ENCODE results near the gene SNRPD3. TPM values are rescaled to one million over a fixed set of nuclear protein-coding genes. Genes with fewer than 3 reads are reported as not detected.
A peak's percentile ranks its signal among the peaks of the same experiment; 100 is the strongest.

The SNRPD3 gene
- total and polyA plus RNA-seq, 9 of the 15 experiments (the other 6 are each of a cell fraction or from before 2014, with no cell fraction given): 131 to 366 (median 274) TPM

DNA sequence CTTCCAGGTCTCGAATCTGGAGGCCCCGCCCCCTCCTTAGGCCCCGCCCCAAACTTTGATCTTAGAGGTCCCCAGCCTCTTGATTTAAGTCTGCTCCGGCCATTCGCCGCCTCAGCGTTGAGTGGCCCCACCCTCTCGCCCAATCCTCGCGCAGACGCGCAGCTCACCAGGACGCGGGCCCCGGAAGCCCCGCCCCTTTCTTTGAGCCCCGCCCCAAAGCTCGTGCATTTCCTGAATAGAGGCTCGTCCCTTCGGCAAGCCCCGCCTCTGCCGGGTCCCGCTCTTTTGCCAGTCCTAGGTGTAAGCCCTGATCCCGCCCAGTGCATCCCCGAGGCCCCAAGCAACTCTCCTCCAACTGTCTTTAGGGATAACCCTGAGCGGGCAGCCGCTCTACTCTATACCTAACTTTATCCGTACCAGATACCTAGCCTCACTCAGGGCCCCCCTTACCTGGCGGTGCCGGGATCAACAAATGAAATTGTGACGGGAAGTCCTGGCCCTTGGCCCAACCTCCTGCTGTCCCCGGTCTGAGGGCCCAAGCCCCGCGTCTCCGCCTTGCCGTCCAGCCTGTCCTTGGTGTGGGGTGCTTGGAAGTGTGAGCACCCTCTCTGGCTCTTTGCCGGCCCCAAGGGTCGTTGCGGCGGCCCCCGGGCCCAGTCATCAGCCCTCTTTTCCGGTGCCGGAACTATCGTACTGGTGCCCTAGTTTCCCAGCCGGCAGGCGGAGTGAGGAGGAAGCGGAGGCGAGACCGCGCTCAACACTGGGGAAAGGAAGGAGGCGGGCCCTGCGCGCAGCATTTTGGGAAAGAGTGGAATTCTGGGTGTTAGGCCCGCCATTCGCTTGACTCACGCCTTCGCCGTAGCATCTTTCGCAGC lies at the start of gene SNRPD3 (continued):
- TF ChIP-seq, protein P1, sequence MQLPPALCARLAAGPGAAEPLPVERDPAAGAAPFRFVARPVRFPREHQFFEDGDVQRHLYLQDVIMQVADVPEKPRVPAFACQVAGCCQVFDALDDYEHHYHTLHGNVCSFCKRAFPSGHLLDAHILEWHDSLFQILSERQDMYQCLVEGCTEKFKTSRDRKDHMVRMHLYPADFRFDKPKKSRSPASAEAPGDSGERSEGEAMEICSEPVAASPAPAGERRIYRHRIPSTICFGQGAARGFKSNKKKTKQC (CRISPR knock-in tag; IDR thresholded peaks at IDR 0.05): no peak
- TF ChIP-seq SRF (CRISPR knock-in tag; IDR thresholded peaks at IDR 0.05): no peak
- TF ChIP-seq MCM3 (IDR thresholded peaks at IDR 0.05): no peak
- no peak for TF ChIP-seq STAT5B (CRISPR knock-in tag; IDR thresholded peaks at IDR 0.05)
- TF ChIP-seq TGIF2 (CRISPR knock-in tag; IDR thresholded peaks at IDR 0.05): no peak
- TF ChIP-seq ZNF316 (IDR thresholded peaks at IDR 0.05): no peak
- TF ChIP-seq ZKSCAN1 (IDR thresholded peaks at IDR 0.05; ENCODE audit: low read depth, low read length): no peak
- peak; percentile 42; the same call in 1 of the 2 replicates for TF ChIP-seq NR2C1 (IDR thresholded peaks at IDR 0.05)
- peak; percentile 62; the same call in 1 of the 2 replicates for TF ChIP-seq NR2C1 (tag; IDR thresholded peaks at IDR 0.05)
- TF ChIP-seq ZNF311 (CRISPR knock-in tag; IDR thresholded peaks at IDR 0.05): no peak
- TF ChIP-seq, protein P2, sequence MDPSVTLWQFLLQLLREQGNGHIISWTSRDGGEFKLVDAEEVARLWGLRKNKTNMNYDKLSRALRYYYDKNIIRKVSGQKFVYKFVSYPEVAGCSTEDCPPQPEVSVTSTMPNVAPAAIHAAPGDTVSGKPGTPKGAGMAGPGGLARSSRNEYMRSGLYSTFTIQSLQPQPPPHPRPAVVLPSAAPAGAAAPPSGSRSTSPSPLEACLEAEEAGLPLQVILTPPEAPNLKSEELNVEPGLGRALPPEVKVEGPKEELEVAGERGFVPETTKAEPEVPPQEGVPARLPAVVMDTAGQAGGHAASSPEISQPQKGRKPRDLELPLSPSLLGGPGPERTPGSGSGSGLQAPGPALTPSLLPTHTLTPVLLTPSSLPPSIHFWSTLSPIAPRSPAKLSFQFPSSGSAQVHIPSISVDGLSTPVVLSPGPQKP (CRISPR knock-in tag; IDR thresholded peaks at IDR 0.05): no peak
- 0 out of 2 replicates have a peak, but pooled peaks have one; percentile 22 for TF ChIP-seq ZNF134 (CRISPR knock-in tag; conservative IDR thresholded peaks at IDR 0.05)
- no peak for TF ChIP-seq NFATC3 (IDR thresholded peaks at IDR 0.05)
- no peak for TF ChIP-seq SMARCE1 (IDR thresholded peaks at IDR 0.05)
- TF ChIP-seq BCOR (IDR thresholded peaks at IDR 0.05): no peak
- TF ChIP-seq BACH1 (tag; IDR thresholded peaks at IDR 0.05): no peak
- TF ChIP-seq CCAR2 (IDR thresholded peaks at IDR 0.05; ENCODE audit: low read depth, low read length): no peak
- TF ChIP-seq, protein P3, sequence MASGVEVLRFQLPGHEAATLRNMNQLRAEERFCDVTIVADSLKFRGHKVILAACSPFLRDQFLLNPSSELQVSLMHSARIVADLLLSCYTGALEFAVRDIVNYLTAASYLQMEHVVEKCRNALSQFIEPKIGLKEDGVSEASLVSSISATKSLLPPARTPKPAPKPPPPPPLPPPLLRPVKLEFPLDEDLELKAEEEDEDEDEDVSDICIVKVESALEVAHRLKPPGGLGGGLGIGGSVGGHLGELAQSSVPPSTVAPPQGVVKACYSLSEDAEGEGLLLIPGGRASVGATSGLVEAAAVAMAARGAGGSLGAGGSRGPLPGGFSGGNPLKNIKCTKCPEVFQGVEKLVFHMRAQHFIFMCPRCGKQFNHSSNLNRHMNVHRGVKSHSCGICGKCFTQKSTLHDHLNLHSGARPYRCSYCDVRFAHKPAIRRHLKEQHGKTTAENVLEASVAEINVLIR (CRISPR knock-in tag; IDR thresholded peaks at IDR 0.05): no peak
- peak; percentile 61; the same call in 1 of the 2 replicates for TF ChIP-seq ZZZ3 (IDR thresholded peaks at IDR 0.05)
- TF ChIP-seq CREBBP (IDR thresholded peaks at IDR 0.05; ENCODE audit: low read depth, low read length): no peak
- no peak for TF ChIP-seq PRPF4 (IDR thresholded peaks at IDR 0.05; ENCODE audit: insufficient read depth, low read depth, low read length, poor library complexity, severe bottlenecking)
- TF ChIP-seq, protein P4, sequence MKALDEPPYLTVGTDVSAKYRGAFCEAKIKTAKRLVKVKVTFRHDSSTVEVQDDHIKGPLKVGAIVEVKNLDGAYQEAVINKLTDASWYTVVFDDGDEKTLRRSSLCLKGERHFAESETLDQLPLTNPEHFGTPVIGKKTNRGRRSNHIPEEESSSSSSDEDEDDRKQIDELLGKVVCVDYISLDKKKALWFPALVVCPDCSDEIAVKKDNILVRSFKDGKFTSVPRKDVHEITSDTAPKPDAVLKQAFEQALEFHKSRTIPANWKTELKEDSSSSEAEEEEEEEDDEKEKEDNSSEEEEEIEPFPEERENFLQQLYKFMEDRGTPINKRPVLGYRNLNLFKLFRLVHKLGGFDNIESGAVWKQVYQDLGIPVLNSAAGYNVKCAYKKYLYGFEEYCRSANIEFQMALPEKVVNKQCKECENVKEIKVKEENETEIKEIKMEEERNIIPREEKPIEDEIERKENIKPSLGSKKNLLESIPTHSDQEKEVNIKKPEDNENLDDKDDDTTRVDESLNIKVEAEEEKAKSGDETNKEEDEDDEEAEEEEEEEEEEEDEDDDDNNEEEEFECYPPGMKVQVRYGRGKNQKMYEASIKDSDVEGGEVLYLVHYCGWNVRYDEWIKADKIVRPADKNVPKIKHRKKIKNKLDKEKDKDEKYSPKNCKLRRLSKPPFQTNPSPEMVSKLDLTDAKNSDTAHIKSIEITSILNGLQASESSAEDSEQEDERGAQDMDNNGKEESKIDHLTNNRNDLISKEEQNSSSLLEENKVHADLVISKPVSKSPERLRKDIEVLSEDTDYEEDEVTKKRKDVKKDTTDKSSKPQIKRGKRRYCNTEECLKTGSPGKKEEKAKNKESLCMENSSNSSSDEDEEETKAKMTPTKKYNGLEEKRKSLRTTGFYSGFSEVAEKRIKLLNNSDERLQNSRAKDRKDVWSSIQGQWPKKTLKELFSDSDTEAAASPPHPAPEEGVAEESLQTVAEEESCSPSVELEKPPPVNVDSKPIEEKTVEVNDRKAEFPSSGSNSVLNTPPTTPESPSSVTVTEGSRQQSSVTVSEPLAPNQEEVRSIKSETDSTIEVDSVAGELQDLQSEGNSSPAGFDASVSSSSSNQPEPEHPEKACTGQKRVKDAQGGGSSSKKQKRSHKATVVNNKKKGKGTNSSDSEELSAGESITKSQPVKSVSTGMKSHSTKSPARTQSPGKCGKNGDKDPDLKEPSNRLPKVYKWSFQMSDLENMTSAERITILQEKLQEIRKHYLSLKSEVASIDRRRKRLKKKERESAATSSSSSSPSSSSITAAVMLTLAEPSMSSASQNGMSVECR (CRISPR knock-in tag; IDR thresholded peaks at IDR 0.05): peak; percentile 52; the same call in 1 of the 2 replicates
- no peak for TF ChIP-seq HOXB6 (CRISPR knock-in tag; IDR thresholded peaks at IDR 0.05; ENCODE audit: borderline replicate concordance)
